T47D (cell line): ENCODE results near the gene OR7C2.

Experiments used
- DNase-seq, 2 experiments: peaks; one replicate each; pipeline versions ENCODE4 v3.0.0 to v3.0.0-alpha.2; 2011 to 2012; ENCODE audit warnings: low read depth in 1 of 2, low spot score in 1 of 2
- JUND ChIP-seq: IDR thresholded peaks from 2 replicates; pipeline ENCODE4 v1.6.1; 2012; ENCODE audit warnings: low read depth
- in situ Hi-C: cut with HindIII; loops from 2 replicates; pipeline ENCODE4 v1.10.0; 2016; ENCODE audit warnings: low sequenced_read_pairs, low pct_unique_long_range_greater_than_20kb

Gene OR7C2

GRCh38 chr19:14957464-14957863, 16.2 kb downstream of the OR7C2 start:
- no peak for DNase-seq
- in situ Hi-C loops: no loop called here
- TF ChIP-seq JUND: no peak

GRCh38 chr19:14959263-14959662, 18.0 kb downstream of the OR7C2 start:
- no peak for TF ChIP-seq JUND
- in situ Hi-C loops: no loop called here
- DNase-seq: no peak

GRCh38 chr19:14961956-14962685, 20.8 kb downstream of the OR7C2 start:
- TF ChIP-seq JUND: no peak
- DNase-seq: no peak
- in situ Hi-C loops: no loop called here

- DNase-seq: no peak
- TF ChIP-seq JUND: no peak
- in situ Hi-C loops: no loop called here
Measured at GRCh38 chr19:14968247-14968646, 27.0 kb downstream of the OR7C2 start.

- in situ Hi-C loops: no loop called here
- no peak for DNase-seq
- no peak for TF ChIP-seq JUND
Measured at GRCh38 chr19:14971474-14971873, 30.2 kb downstream of the OR7C2 start.

DNA sequence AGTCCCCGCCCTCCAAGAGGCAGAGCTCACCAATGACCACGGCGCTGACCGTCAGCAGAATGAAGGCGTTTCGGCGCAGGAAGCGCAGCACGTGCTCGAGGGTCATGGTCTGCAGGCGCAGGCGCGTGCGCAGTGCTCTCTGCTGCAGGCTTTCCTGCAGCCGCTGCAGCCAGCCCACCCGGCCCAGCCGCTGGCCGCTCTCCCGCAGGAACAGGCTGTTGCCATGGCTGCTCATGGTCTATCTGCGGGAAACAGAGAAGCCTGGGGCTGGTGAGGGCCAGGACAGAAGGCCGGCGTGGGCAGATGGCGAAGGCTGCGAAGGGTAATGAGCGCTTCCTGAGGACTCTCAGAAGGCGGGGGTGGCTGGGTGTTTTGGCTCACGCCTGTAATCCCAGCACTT, 31.4 kb downstream of the OR7C2 start:
- no peak for TF ChIP-seq JUND
- in situ Hi-C loops: no loop called here
- no peak for DNase-seq

DNA sequence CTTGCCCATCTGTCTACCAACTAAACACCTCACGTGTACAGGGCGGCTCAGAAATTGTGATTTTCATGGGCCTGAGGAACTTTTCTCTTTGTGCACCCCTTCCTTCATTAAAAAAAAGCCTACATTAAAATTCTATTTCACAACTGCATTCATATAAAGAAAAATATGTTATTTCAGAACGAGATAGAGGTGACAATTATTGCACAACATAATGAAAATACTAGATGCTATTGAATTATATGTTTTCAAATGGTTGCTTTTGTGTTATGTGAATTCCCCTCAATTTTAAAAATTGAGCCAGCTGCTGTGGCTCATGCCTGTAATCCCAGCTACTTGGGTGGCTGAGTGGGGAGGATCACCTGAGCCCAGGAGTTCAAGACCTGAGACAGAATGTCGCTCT, 33.2 kb downstream of the OR7C2 start:
- no peak for DNase-seq
- no peak for TF ChIP-seq JUND
- in situ Hi-C loops: no loop called here

GRCh38 chr19:14977128-14977527, 35.8 kb downstream of the OR7C2 start:
- no peak for TF ChIP-seq JUND
- in situ Hi-C loops: no loop called here
- DNase-seq: no peak

- DNase-seq: no peak
- in situ Hi-C loops: no loop called here
- TF ChIP-seq JUND: no peak
Measured at GRCh38 chr19:14978161-14978776, 37.0 kb downstream of the OR7C2 start.

GRCh38 chr19:14979476-14980255, 38.4 kb downstream of the OR7C2 start, which contains the start of gene SLC1A6:
Gene SLC1A6 (minus strand): TSS chr19:14979864. CDS start chr19:14972910, 6,954 bp downstream.
- no peak for TF ChIP-seq JUND
- in situ Hi-C loops: no loop called here
- no peak for DNase-seq

GRCh38 chr19:14985133-14985532, 43.8 kb downstream of the OR7C2 start:
- in situ Hi-C loops: no loop called here
- TF ChIP-seq JUND: no peak
- DNase-seq: no peak
